Measurements from ENCODE around the gene ARID3C. TPM values are rescaled to one million over a fixed set of nuclear protein-coding genes. Genes with fewer than 3 reads are reported as not detected.
A peak's percentile ranks its signal among the peaks of the same experiment; 100 is the strongest.

ARID3C gene
- total and polyA plus RNA-seq, 2 donors (not counting 1 experiment from before 2014, with no cell fraction given): 0.17 TPM; not detected in 1

DNA sequence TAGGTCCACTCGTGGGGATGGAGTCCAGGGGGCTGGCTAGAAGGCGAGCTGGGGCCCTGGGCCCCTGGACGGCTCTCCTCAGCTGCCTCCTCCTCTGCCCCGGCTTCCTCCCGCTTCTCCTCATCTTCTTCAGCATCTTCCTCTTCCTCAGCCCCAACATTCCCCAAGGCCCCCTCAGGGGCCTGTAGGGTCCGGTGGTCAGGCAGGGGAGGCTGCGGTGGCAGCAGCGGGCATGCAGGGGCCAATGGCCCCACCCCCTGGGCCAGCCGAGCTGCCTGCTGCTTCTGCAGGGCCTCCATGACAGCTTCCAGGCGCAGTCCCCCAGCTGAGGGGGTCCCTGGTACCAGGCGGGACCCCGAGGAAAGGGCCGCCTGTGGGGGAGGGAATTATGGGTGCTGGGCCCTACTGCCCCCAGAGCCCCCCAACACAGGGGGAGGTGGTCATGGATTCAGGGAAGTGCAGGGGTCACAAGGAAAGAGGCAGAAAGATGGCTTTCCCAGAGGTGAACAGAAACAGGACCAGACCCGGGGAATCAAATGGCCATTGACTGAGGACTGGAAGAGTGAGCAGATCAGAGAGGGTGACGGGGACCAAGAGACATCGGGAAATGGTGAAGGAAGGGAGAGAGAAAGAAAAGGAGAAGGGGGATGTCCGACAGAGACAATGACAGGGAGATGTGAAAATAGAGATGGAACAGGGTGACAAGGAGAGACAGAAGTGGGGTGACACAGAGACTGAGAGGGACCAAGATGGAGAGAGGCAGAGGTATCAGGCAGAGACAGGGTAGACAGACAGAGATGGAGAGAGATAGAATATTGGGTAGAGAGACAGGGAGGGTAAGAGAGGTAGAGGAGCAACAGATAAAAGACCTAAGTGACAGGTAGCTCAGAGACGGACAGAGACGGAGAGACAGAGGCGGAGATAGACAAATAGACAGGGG is 880 bp downstream of the ARID3C start:
- no peaks in the 10 kb centered on the region for H3K9me3 ChIP-seq (ENCODE audit: control insufficient read depth, insufficient read depth, low read depth, low read length)
- no peak for DNase-seq (ENCODE audit: low read depth in 2 of 2)
- no peaks in the 10 kb centered on the region for H4K20me1 ChIP-seq (ENCODE audit: control insufficient read depth, extremely low read depth, insufficient read depth, low read length)
- H3K4me2 ChIP-seq (ENCODE audit: extremely low read depth, insufficient read depth, low read length): peak overlapping the region; percentile 58
- peak; percentile 100 for TF ChIP-seq EZH2 (IDR thresholded peaks at IDR 0.05; ENCODE audit: low read length, missing control alignments)
- TF ChIP-seq, protein P1, sequence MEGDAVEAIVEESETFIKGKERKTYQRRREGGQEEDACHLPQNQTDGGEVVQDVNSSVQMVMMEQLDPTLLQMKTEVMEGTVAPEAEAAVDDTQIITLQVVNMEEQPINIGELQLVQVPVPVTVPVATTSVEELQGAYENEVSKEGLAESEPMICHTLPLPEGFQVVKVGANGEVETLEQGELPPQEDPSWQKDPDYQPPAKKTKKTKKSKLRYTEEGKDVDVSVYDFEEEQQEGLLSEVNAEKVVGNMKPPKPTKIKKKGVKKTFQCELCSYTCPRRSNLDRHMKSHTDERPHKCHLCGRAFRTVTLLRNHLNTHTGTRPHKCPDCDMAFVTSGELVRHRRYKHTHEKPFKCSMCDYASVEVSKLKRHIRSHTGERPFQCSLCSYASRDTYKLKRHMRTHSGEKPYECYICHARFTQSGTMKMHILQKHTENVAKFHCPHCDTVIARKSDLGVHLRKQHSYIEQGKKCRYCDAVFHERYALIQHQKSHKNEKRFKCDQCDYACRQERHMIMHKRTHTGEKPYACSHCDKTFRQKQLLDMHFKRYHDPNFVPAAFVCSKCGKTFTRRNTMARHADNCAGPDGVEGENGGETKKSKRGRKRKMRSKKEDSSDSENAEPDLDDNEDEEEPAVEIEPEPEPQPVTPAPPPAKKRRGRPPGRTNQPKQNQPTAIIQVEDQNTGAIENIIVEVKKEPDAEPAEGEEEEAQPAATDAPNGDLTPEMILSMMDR (conservative IDR thresholded peaks at IDR 0.05 in 1 of 2, IDR thresholded peaks at IDR 0.05 in 1 of 2; ENCODE audit: low read depth in 1 of 2, low read length in 2 of 2): no peak
- peak overlapping the region in 1 of 4 experiments; percentile 44 for H3K4me3 ChIP-seq (replicated peaks in 1 of 4; ENCODE audit: control extremely low read depth in 1 of 4, insufficient read depth in 1 of 4, low read depth in 3 of 4, low read length in 4 of 4)
- H3K79me2 ChIP-seq (ENCODE audit: control insufficient read depth, insufficient read depth, low read length): no peaks in the 10 kb centered on the region
- no peaks in the 10 kb centered on the region for H3K4me1 ChIP-seq (ENCODE audit: control insufficient read depth, extremely low read depth, insufficient read depth, low read length)
- H3K27me3 ChIP-seq (ENCODE audit: control insufficient read depth, insufficient read depth, low read length): peaks cover 65% of the 10 kb centered on the region
- no peak overlapping the region for H3K9ac ChIP-seq (ENCODE audit: insufficient read depth, low read length)
- no peak overlapping the region for H3K27ac ChIP-seq (ENCODE audit: insufficient read depth, low read length)
- no peaks in the 10 kb centered on the region for H3K36me3 ChIP-seq (ENCODE audit: control insufficient read depth, insufficient read depth, low read length)
- H2AFZ ChIP-seq (ENCODE audit: low read length): no peak overlapping the region

DNA sequence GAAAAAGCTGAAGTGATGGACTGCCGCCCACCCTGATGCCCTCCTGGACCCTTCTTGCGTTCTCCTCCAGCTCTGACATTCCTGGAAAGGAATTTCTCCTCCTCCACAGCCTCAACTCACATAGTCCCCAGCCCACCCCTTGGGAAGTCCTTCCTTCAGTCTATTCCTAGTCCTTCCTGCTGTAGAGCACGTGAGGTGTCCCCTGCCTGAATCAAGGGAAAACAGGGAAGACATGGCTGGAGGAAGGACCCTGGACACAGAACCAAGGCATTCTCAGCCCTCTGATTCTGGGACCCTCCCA is 3.7 kb downstream of the ARID3C start:
- H3K27ac ChIP-seq (ENCODE audit: insufficient read depth, low read length): no peak overlapping the region
- no peaks in the 10 kb centered on the region for H3K9me3 ChIP-seq (ENCODE audit: control insufficient read depth, insufficient read depth, low read depth, low read length)
- H3K27me3 ChIP-seq (ENCODE audit: control insufficient read depth, insufficient read depth, low read length): peaks cover 65% of the 10 kb centered on the region
- DNase-seq (ENCODE audit: low read depth in 2 of 2): no peak
- no peaks in the 10 kb centered on the region for H4K20me1 ChIP-seq (ENCODE audit: control insufficient read depth, extremely low read depth, insufficient read depth, low read length)
- H3K36me3 ChIP-seq (ENCODE audit: control insufficient read depth, insufficient read depth, low read length): no peaks in the 10 kb centered on the region
- TF ChIP-seq, protein P1 (conservative IDR thresholded peaks at IDR 0.05 in 1 of 2, IDR thresholded peaks at IDR 0.05 in 1 of 2; ENCODE audit: low read depth in 1 of 2, low read length in 2 of 2): no peak
- TF ChIP-seq EZH2 (IDR thresholded peaks at IDR 0.05; ENCODE audit: low read length, missing control alignments): peak; percentile 51
- no peak overlapping the region for H3K4me2 ChIP-seq (ENCODE audit: extremely low read depth, insufficient read depth, low read length)
- H3K9ac ChIP-seq (ENCODE audit: insufficient read depth, low read length): no peak overlapping the region
- H3K4me3 ChIP-seq (replicated peaks in 1 of 4; ENCODE audit: control extremely low read depth in 1 of 4, insufficient read depth in 1 of 4, low read depth in 3 of 4, low read length in 4 of 4): no peak overlapping the region
- no peaks in the 10 kb centered on the region for H3K79me2 ChIP-seq (ENCODE audit: control insufficient read depth, insufficient read depth, low read length)
- no peak overlapping the region for H2AFZ ChIP-seq (ENCODE audit: low read length)
- H3K4me1 ChIP-seq (ENCODE audit: control insufficient read depth, extremely low read depth, insufficient read depth, low read length): no peaks in the 10 kb centered on the region

DNA sequence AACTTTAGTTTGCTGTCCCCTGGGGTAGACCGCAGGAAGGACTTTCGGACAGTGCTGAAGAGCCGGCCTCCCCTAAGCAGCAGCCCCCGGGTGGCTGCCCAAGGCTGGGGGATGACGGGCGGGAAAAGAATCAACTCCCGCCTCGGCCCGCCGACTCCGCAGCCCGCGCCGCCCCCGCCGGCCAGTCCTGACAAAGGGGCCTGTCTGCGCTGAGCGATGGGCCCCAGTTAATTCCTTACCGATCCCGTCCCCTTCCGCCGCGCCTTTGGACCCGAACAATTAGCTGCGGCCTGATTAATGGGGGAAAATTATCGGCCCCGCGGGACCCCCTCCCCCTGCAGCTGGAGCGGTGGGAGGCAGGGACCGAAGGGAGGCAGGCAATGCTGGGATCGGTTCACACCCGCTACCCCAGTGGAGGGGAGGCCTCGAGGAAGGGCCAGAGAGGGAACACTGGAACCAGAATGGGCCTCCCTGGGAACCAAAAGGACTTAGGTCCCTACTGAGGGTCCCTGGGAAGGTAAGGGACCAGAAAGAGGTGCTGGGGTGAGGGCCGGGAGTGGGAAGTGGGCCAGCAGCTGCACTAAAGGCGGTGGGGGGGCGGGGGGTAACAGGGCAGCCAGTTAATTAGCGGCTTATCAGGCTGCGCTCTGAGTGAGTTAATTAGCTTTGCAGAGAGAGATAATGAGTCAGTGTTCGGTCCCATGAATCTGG is 4.2 kb downstream of the ARID3C start:
- no peak overlapping the region for H3K4me2 ChIP-seq (ENCODE audit: extremely low read depth, insufficient read depth, low read length)
- no peaks in the 10 kb centered on the region for H4K20me1 ChIP-seq (ENCODE audit: control insufficient read depth, extremely low read depth, insufficient read depth, low read length)
- H3K9ac ChIP-seq (ENCODE audit: insufficient read depth, low read length): no peak overlapping the region
- TF ChIP-seq, protein P1 (conservative IDR thresholded peaks at IDR 0.05 in 1 of 2, IDR thresholded peaks at IDR 0.05 in 1 of 2; ENCODE audit: low read depth in 1 of 2, low read length in 2 of 2): no peak
- TF ChIP-seq EZH2 (IDR thresholded peaks at IDR 0.05; ENCODE audit: low read length, missing control alignments): peak; percentile 20
- H3K27ac ChIP-seq (ENCODE audit: insufficient read depth, low read length): no peak overlapping the region
- H3K79me2 ChIP-seq (ENCODE audit: control insufficient read depth, insufficient read depth, low read length): peaks cover 5% of the 10 kb centered on the region
- H3K36me3 ChIP-seq (ENCODE audit: control insufficient read depth, insufficient read depth, low read length): no peaks in the 10 kb centered on the region
- no peaks in the 10 kb centered on the region for H3K9me3 ChIP-seq (ENCODE audit: control insufficient read depth, insufficient read depth, low read depth, low read length)
- H3K4me1 ChIP-seq (ENCODE audit: control insufficient read depth, extremely low read depth, insufficient read depth, low read length): no peaks in the 10 kb centered on the region
- DNase-seq (ENCODE audit: low read depth in 2 of 2): no peak
- peaks cover 65% of the 10 kb centered on the region for H3K27me3 ChIP-seq (ENCODE audit: control insufficient read depth, insufficient read depth, low read length)
- H3K4me3 ChIP-seq (replicated peaks in 1 of 4; ENCODE audit: control extremely low read depth in 1 of 4, insufficient read depth in 1 of 4, low read depth in 3 of 4, low read length in 4 of 4): no peak overlapping the region
- no peak overlapping the region for H2AFZ ChIP-seq (ENCODE audit: low read length)
